GM23338 (cell line): ENCODE results near the gene TAF3. TPM values are rescaled to one million over a fixed set of nuclear protein-coding genes. Genes with fewer than 3 reads are reported as not detected.

ENCODE experiments used
- ATAC-seq: fragments of 200-7000 bp; cut with Tn5 transposase; 3 replicates; pipeline ENCODE4 v1.9.1; 2020
- DNase-seq: peaks from one replicate; pipeline ENCODE4 v3.0.0-alpha.2; 2015; ENCODE audit warnings: low spot score
- H2AFZ ChIP-seq: fragments of 200-600 bp; sonication (generic); 2 replicates; pipeline ENCODE4 v1.8.0; 2016; ENCODE audit warnings: antibody characterized with exemption, mild to moderate bottlenecking, moderate library complexity
- H3F3A ChIP-seq: fragments of 200-600 bp; sonication (generic); replicated peaks from 2 replicates; pipeline ENCODE4 v1.8.0; 2017; ENCODE audit warnings: antibody characterized with exemption, mixed run types, low read depth
- H3K27ac ChIP-seq: fragments of 200-600 bp; sonication (generic); 2 replicates; pipeline ENCODE4 v1.6.1; 2016; ENCODE audit warnings: low read depth
- H3K27me3 ChIP-seq: fragments of 200-600 bp; sonication (generic); 2 replicates; pipeline ENCODE4 v1.8.0; 2016; ENCODE audit warnings: mild to moderate bottlenecking, mixed run types, moderate library complexity; ENCODE audit not compliant: insufficient read depth
- H3K36me3 ChIP-seq: fragments of 200-600 bp; sonication (generic); 2 replicates; pipeline ENCODE4 v1.8.0; 2016; ENCODE audit warnings: mild to moderate bottlenecking; ENCODE audit not compliant: insufficient read depth
- H3K4me1 ChIP-seq: fragments of 200-600 bp; sonication (generic); 2 replicates; pipeline ENCODE4 v1.8.0; 2016; ENCODE audit warnings: mild to moderate bottlenecking, moderate library complexity; ENCODE audit not compliant: insufficient read depth
- H3K4me2 ChIP-seq: fragments of 200-600 bp; sonication (generic); 2 replicates; pipeline ENCODE4 v1.7.1; 2017; ENCODE audit warnings: mixed run types
- H3K4me3 ChIP-seq: fragments of 200-600 bp; sonication (generic); 2 replicates; pipeline ENCODE4 v1.6.1; 2016; ENCODE audit warnings: mixed run types
- H3K79me2 ChIP-seq: fragments of 200-600 bp; sonication (generic); replicated peaks from 2 replicates; pipeline ENCODE4 v1.8.0; 2017; ENCODE audit warnings: mild to moderate bottlenecking; ENCODE audit not compliant: insufficient read depth
- H3K9me2 ChIP-seq: fragments of 200-600 bp; sonication (generic); 2 replicates; pipeline ENCODE4 v1.8.0; 2017; ENCODE audit not compliant: insufficient read depth
- H4K20me1 ChIP-seq: fragments of 200-600 bp; sonication (generic); replicated peaks from 2 replicates; pipeline ENCODE4 v1.8.0; 2017; ENCODE audit warnings: mild to moderate bottlenecking; ENCODE audit not compliant: insufficient read depth
- H3K27ac Mint-ChIP-seq: 2 replicates; pipeline ENCODE4 v1.8.0; 2020; ENCODE audit warnings: inconsistent platforms, mild to moderate bottlenecking, moderate library complexity, mixed read lengths
- H3K27me3 Mint-ChIP-seq: 3 replicates; pipeline ENCODE4 v1.8.0; 2022; ENCODE audit warnings: low read depth, mild to moderate bottlenecking, moderate library complexity, mixed read lengths, inconsistent platforms; ENCODE audit not compliant: insufficient read depth, poor library complexity
- H3K36me3 Mint-ChIP-seq: 3 replicates; pipeline ENCODE4 v1.8.0; 2021; ENCODE audit warnings: low read depth, mild to moderate bottlenecking, inconsistent platforms, moderate library complexity, mixed read lengths
- H3K4me1 Mint-ChIP-seq: 3 replicates; pipeline ENCODE4 v1.8.0; 2020; ENCODE audit warnings: mild to moderate bottlenecking, inconsistent platforms, mixed read lengths
- H3K4me3 Mint-ChIP-seq: 3 replicates; pipeline ENCODE4 v1.8.0; 2021; ENCODE audit warnings: moderate library complexity, mild to moderate bottlenecking, inconsistent platforms, mixed read lengths
- H3K9me3 Mint-ChIP-seq: 3 replicates; pipeline ENCODE4 v1.8.0; 2020; ENCODE audit warnings: moderate library complexity, mild to moderate bottlenecking, inconsistent platforms, mixed read lengths
- CREB1 ChIP-seq: fragments of 250-450 bp; sonication (Bioruptor Pico); IDR thresholded peaks from 2 replicates; pipeline ENCODE4 v1.5.0; 2020; ENCODE audit warnings: low read depth, mild to moderate bottlenecking, moderate library complexity
- EZH2 ChIP-seq: fragments of 200-600 bp; sonication (generic); IDR thresholded peaks from one replicate; pipeline ENCODE4 v1.8.0; 2017; ENCODE audit warnings: antibody characterized with exemption, mild to moderate bottlenecking, low read depth; ENCODE audit not compliant: unreplicated experiment
- EZH2phosphoT487 ChIP-seq: fragments of 200-600 bp; sonication (generic); IDR thresholded peaks from one replicate; pipeline ENCODE4 v1.8.1; 2018; ENCODE audit warnings: antibody characterized with exemption; ENCODE audit not compliant: unreplicated experiment
- JUNB ChIP-seq: IDR thresholded peaks from one replicate; pipeline ENCODE4 v1.6.1; 2016; ENCODE audit warnings: antibody characterized with exemption; ENCODE audit not compliant: unreplicated experiment
- NANOG ChIP-seq: IDR thresholded peaks from 2 replicates; pipeline ENCODE4 v1.6.1; 2016; ENCODE audit warnings: antibody characterized with exemption, borderline replicate concordance
- POLR2AphosphoS5 ChIP-seq: IDR thresholded peaks from 2 replicates; pipeline ENCODE4 v1.6.1; 2016; ENCODE audit warnings: antibody characterized with exemption, low read depth
- STAT1 ChIP-seq: IDR thresholded peaks from one replicate; pipeline ENCODE4 v1.6.1; 2016; ENCODE audit warnings: antibody characterized with exemption; ENCODE audit not compliant: unreplicated experiment
- ZNF114 ChIP-seq: fragments of 250-450 bp; sonication (Bioruptor Pico); IDR thresholded peaks from 2 replicates; pipeline ENCODE4 v1.5.0; 2020; ENCODE audit warnings: mild to moderate bottlenecking, moderate library complexity
- ZNF331 ChIP-seq: fragments of 250-450 bp; sonication (Bioruptor Pico); IDR thresholded peaks from 2 replicates; pipeline ENCODE4 v1.5.0; 2020; ENCODE audit warnings: low read depth, mild to moderate bottlenecking, moderate library complexity
- polyA plus RNA-seq: library from polyadenylated mRNA; unstranded; fragments of >200 nt; fragmentation: Nextera tagmentation; extraction: Ambion mirVana; gene quantifications from 2 replicates; pipeline ENCODE4 v1.2.1, GENCODE V29; 2016
- total RNA-seq: library from RNA; depleted of rRNA; stranded (reverse); fragments of >200 nt; shearing (Covaris generic); gene quantifications from 2 replicates; pipeline ENCODE4 v1.2.3, GENCODE V29; 2014
- TF ChIP-seq, protein P1 (sequence below), 2 experiments: fragments of 200-600 bp in 1 of 2; sonication (generic) in 1 of 2; conservative IDR thresholded peaks; 2 replicates each; pipeline versions ENCODE4 v1.5.1 to v1.6.1; 2016 to 2017; ENCODE audit warnings: antibody characterized with exemption in 2 of 2, low read depth in 2 of 2, mild to moderate bottlenecking in 2 of 2, moderate library complexity in 1 of 2
- TF ChIP-seq, protein P2 (sequence below): IDR thresholded peaks from one replicate; pipeline ENCODE4 v1.6.1; 2018; ENCODE audit warnings: antibody characterized with exemption; ENCODE audit not compliant: unreplicated experiment
- TF ChIP-seq, protein P3 (sequence below): IDR thresholded peaks from 2 replicates; pipeline ENCODE4 v1.6.1; 2016; ENCODE audit warnings: antibody characterized with exemption
- TF ChIP-seq, protein P4 (sequence below): fragments of 250-450 bp; sonication (Bioruptor Pico); IDR thresholded peaks from 2 replicates; pipeline ENCODE4 v1.5.0; 2020; ENCODE audit warnings: mild to moderate bottlenecking, moderate library complexity

TAF3 gene
- total and polyA plus RNA-seq, 2 experiments from 2014 or later: 6.4 to 15.2 TPM

DNA sequence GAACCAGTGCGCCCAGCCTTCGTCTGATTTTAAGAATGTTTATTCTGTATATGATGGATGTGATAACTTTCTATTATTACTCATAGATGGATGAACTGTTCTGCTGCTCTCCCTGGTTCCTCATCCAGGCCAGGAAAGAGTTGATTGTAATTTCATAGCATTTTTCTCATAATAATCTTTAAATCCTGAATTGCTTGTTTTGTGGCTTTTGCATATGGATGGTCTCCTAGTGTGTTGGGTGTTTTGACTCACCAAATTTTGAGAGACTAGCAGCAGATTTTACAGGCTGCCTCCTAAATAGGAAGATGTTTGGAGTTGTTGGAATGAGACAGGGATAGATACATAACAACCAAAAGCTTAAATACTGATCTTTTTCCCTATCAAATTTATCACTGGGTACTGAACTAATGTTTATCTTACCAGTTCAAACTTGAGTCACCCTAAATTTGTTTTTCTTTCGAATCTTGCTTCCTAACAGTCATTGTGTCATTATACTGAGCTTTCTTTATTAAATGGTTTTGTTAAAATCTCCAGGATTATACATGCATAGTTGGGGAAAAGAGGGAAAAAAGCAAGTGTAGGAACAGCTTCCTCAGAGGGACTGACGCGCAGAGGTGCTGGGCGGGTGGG, 130.2 kb downstream of the TAF3 start:
- Histone ChIP-seq H3F3A (no peaks in the 10 kb centered on the region), H2AFZ (no peak overlapping the region), H3K4me3 (no peak overlapping the region), H3K4me1 (peaks cover 28% of the 10 kb centered on the region), H3K9me2 (no peaks in the 10 kb centered on the region), H3K4me2 (no peak overlapping the region), H3K36me3 (no peaks in the 10 kb centered on the region), H3K27me3 (no peaks in the 10 kb centered on the region), H3K27ac (no peak overlapping the region), H4K20me1 (no peaks in the 10 kb centered on the region), H3K79me2 (peaks cover 14% of the 10 kb centered on the region)
- TF ChIP-seq EZH2phosphoT487 (no peak), JUNB (no peak), ZNF331 (CRISPR knock-in tag) (no peak), POLR2AphosphoS5 (no peak), ZNF114 (CRISPR knock-in tag) (no peak), CREB1 (CRISPR knock-in tag) (no peak), NANOG (no peak), STAT1 (no peak), EZH2 (no peak)
- TF ChIP-seq, protein P1, sequence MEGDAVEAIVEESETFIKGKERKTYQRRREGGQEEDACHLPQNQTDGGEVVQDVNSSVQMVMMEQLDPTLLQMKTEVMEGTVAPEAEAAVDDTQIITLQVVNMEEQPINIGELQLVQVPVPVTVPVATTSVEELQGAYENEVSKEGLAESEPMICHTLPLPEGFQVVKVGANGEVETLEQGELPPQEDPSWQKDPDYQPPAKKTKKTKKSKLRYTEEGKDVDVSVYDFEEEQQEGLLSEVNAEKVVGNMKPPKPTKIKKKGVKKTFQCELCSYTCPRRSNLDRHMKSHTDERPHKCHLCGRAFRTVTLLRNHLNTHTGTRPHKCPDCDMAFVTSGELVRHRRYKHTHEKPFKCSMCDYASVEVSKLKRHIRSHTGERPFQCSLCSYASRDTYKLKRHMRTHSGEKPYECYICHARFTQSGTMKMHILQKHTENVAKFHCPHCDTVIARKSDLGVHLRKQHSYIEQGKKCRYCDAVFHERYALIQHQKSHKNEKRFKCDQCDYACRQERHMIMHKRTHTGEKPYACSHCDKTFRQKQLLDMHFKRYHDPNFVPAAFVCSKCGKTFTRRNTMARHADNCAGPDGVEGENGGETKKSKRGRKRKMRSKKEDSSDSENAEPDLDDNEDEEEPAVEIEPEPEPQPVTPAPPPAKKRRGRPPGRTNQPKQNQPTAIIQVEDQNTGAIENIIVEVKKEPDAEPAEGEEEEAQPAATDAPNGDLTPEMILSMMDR (conservative IDR thresholded peaks at IDR 0.05; ENCODE audit: low read depth in 2 of 2): no peak
- TF ChIP-seq, protein P2, sequence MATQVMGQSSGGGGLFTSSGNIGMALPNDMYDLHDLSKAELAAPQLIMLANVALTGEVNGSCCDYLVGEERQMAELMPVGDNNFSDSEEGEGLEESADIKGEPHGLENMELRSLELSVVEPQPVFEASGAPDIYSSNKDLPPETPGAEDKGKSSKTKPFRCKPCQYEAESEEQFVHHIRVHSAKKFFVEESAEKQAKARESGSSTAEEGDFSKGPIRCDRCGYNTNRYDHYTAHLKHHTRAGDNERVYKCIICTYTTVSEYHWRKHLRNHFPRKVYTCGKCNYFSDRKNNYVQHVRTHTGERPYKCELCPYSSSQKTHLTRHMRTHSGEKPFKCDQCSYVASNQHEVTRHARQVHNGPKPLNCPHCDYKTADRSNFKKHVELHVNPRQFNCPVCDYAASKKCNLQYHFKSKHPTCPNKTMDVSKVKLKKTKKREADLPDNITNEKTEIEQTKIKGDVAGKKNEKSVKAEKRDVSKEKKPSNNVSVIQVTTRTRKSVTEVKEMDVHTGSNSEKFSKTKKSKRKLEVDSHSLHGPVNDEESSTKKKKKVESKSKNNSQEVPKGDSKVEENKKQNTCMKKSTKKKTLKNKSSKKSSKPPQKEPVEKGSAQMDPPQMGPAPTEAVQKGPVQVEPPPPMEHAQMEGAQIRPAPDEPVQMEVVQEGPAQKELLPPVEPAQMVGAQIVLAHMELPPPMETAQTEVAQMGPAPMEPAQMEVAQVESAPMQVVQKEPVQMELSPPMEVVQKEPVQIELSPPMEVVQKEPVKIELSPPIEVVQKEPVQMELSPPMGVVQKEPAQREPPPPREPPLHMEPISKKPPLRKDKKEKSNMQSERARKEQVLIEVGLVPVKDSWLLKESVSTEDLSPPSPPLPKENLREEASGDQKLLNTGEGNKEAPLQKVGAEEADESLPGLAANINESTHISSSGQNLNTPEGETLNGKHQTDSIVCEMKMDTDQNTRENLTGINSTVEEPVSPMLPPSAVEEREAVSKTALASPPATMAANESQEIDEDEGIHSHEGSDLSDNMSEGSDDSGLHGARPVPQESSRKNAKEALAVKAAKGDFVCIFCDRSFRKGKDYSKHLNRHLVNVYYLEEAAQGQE: no peak
- TF ChIP-seq, protein P3, sequence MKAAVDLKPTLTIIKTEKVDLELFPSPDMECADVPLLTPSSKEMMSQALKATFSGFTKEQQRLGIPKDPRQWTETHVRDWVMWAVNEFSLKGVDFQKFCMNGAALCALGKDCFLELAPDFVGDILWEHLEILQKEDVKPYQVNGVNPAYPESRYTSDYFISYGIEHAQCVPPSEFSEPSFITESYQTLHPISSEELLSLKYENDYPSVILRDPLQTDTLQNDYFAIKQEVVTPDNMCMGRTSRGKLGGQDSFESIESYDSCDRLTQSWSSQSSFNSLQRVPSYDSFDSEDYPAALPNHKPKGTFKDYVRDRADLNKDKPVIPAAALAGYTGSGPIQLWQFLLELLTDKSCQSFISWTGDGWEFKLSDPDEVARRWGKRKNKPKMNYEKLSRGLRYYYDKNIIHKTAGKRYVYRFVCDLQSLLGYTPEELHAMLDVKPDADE: no peak
- TF ChIP-seq, protein P4, sequence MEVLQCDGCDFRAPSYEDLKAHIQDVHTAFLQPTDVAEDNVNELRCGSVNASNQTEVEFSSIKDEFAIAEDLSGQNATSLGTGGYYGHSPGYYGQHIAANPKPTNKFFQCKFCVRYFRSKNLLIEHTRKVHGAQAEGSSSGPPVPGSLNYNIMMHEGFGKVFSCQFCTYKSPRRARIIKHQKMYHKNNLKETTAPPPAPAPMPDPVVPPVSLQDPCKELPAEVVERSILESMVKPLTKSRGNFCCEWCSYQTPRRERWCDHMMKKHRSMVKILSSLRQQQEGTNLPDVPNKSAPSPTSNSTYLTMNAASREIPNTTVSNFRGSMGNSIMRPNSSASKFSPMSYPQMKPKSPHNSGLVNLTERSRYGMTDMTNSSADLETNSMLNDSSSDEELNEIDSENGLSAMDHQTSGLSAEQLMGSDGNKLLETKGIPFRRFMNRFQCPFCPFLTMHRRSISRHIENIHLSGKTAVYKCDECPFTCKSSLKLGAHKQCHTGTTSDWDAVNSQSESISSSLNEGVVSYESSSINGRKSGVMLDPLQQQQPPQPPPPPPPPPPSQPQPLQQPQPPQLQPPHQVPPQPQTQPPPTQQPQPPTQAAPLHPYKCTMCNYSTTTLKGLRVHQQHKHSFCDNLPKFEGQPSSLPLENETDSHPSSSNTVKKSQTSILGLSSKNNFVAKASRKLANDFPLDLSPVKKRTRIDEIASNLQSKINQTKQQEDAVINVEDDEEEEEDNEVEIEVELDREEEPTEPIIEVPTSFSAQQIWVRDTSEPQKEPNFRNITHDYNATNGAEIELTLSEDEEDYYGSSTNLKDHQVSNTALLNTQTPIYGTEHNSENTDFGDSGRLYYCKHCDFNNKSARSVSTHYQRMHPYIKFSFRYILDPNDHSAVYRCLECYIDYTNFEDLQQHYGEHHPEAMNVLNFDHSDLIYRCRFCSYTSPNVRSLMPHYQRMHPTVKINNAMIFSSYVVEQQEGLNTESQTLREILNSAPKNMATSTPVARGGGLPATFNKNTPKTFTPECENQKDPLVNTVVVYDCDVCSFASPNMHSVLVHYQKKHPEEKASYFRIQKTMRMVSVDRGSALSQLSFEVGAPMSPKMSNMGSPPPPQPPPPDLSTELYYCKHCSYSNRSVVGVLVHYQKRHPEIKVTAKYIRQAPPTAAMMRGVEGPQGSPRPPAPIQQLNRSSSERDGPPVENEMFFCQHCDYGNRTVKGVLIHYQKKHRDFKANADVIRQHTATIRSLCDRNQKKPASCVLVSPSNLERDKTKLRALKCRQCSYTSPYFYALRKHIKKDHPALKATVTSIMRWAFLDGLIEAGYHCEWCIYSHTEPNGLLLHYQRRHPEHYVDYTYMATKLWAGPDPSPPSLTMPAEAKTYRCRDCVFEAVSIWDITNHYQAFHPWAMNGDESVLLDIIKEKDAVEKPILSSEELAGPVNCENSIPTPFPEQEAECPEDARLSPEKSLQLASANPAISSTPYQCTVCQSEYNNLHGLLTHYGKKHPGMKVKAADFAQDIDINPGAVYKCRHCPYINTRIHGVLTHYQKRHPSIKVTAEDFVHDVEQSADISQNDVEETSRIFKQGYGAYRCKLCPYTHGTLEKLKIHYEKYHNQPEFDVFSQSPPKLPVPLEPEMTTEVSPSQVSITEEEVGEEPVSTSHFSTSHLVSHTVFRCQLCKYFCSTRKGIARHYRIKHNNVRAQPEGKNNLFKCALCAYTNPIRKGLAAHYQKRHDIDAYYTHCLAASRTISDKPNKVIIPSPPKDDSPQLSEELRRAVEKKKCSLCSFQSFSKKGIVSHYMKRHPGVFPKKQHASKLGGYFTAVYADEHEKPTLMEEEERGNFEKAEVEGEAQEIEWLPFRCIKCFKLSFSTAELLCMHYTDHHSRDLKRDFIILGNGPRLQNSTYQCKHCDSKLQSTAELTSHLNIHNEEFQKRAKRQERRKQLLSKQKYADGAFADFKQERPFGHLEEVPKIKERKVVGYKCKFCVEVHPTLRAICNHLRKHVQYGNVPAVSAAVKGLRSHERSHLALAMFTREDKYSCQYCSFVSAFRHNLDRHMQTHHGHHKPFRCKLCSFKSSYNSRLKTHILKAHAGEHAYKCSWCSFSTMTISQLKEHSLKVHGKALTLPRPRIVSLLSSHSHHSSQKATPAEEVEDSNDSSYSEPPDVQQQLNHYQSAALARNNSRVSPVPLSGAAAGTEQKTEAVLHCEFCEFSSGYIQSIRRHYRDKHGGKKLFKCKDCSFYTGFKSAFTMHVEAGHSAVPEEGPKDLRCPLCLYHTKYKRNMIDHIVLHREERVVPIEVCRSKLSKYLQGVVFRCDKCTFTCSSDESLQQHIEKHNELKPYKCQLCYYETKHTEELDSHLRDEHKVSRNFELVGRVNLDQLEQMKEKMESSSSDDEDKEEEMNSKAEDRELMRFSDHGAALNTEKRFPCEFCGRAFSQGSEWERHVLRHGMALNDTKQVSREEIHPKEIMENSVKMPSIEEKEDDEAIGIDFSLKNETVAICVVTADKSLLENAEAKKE (CRISPR knock-in tag): no peak
- peaks cover 8% of the 10 kb centered on the region for H3K27me3 Mint-ChIP-seq
- no peak overlapping the region for H3K4me3 Mint-ChIP-seq
- no peaks in the 10 kb centered on the region for H3K9me3 Mint-ChIP-seq
- H3K4me1 Mint-ChIP-seq: peaks cover 36% of the 10 kb centered on the region
- DNase-seq (no peak), ATAC-seq (no peak; the same call in 2 of the 3 replicates)
- H3K27ac Mint-ChIP-seq: no peak overlapping the region; the same call in 1 of the 2 replicates
- no peaks in the 10 kb centered on the region for H3K36me3 Mint-ChIP-seq
